Measurements from ENCODE around the gene SOST. TPM values are rescaled to one million over a fixed set of nuclear protein-coding genes. Genes with fewer than 3 reads are reported as not detected.
"Not testable (repeated sequence)": the region's sequence is repeated elsewhere in the genome, so short reads cannot be mapped to it uniquely, and the experiment has no call there.

The SOST gene
- not detected for total RNA-seq

DNA sequence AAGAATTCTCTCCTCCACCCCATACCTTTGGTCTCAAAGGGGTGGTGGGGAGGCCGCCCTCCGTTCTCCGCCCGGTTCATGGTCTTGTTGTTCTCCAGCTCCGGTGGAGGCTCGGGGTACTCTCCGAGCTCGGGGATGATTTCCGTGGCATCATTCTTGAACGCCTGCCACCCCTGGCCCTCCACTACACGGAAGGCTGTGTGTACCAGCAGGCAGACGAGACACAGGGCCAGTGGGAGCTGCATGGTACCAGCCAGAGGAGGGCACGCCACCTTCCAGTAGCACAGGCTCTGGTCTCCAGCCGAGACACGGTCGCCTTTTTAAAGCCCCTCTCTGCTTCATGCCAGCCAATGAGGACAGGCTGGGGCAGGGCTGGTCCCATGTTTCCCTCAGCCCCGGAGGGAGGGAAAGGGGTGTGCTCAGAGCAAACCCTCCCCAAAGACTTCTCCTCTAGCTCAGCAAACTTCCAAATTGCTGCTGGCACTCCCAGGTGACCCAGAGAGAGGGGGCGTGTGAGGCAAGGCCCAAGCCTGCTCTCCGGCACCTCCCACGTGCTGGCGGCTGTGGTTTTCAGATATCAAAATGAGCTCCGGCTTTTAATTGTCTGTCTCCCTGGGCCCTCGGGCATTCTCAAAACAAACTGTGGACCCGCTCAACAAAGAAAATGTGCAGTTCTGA, at the start of gene SOST:
SOST (minus strand) TSS at position 295 of the 678 bp plus-strand sequence; CDS start at position 245, 50 bp downstream.
- DNase-seq (ENCODE audit: low read depth in 2 of 3, low spot score in 2 of 3): no peak

DNA sequence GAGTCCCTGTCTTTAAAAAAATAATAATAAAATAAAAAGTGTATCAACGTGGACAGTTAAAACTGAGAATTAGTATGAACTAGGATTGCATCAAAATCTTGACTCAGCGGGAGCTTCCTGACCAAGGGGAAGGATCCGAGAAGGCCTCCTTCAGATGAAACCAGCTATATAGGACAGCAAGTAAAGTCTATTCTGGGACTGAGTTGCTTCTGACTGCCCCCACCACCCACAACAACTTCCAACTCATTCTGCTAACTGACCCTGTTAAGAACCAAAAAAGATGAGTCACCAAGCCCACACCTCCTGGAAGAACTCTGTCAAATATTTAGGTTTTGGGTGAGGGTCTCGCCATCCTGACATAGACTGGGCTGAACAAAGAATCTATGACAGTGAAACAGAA, 49.5 kb upstream of the SOST start:
- no peak for DNase-seq (ENCODE audit: low read depth in 2 of 3, low spot score in 2 of 3)

DNA sequence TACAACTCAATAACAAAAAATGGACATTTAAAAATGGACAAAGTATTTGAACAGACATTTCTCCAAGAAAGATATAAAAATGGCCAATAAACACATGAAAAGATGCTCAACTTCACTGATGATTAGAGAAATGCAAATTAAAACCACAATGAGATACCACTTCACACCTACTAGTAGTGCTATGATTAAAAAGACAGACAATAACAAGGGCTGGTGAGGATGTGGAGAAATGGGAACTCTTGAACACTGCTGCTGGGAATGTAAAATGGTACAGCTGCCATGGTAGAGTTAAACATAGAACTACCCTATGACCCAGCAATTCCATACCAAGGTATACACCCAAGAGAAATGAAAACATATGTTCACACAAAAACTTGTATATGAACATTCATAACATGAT, 46.5 kb upstream of the SOST start:
- no peak for DNase-seq (ENCODE audit: low read depth in 2 of 3, low spot score in 2 of 3)

DNA sequence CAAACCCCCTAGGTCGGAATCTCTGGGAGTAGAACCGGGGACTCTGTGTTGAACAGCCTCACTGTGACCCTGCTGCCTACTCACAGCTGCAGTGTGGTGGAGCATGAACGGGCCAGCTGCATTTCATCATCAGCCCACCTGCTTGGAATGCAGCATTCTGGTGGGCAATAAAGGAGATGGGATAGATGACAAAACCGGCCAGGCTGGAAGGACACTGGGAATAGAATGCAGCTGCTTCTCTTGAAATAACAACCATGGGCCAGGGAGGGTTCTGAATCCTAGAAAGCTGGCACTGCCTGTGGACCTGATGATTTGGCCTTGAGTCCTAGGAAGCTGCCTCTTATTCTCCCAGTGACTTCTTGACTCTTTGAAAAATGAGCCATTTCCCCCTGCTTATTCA, 45.2 kb upstream of the SOST start:
- no peak for DNase-seq (ENCODE audit: low read depth in 2 of 3, low spot score in 2 of 3)

DNA sequence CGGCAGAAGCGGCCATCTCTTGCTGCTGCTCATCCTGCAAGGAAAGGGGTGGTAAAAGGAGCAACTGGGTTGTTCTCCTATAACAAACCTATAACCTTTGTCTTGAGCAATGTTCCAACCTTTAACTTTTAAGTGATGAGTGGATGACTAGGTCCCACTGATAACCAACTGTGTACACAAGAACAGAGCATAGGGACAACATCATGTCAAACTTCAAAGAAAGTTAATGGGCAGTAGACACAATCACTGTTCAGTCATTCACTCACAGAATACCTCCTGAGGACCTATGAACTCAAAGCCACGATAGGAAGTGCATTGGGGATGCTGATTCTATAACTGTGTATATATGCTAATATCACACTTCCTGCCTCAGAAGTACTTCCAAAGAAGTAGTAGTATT, 43.3 kb upstream of the SOST start:
- DNase-seq (ENCODE audit: low read depth in 2 of 3, low spot score in 2 of 3): no peak

DNA sequence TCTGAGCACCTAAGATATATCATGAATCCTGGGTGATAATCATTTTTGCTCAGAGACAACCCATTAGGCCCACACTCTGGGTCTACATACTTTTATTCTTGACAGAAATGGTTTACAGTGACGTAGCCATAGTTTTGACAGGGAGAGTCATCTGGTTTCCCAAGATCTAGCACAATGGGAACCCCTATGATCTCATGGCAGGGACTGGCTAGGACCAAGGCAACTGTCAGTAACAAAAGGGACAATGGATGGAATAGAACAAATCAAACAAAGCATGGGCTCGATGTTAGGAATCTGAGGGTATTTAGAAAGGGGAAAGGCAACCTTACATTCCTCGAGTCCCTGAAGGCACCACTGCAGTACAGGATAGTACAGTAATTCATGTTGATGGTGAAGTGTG, 42.1 kb upstream of the SOST start:
- DNase-seq (ENCODE audit: low read depth in 2 of 3, low spot score in 2 of 3): no peak

DNA sequence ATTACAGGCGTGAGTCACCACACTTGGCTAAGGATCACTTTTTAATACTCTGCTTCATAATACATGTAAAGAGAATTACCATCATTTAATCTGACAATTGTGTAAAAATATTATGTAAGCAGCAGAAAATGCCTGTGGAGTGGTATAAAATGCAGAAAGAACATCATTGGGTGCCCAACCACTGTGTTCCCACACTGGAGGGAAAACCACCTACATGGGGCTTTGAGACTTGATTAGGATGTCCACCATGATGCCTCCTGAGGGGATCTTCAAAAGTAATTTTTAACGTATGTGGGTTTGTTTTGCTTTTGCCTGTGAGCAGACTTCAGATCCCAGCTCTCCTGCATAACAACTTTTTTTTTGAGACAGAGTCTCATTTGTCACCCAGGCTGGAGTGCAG, 40.5 kb upstream of the SOST start:
- DNase-seq (ENCODE audit: low read depth in 2 of 3, low spot score in 2 of 3): no peak

DNA sequence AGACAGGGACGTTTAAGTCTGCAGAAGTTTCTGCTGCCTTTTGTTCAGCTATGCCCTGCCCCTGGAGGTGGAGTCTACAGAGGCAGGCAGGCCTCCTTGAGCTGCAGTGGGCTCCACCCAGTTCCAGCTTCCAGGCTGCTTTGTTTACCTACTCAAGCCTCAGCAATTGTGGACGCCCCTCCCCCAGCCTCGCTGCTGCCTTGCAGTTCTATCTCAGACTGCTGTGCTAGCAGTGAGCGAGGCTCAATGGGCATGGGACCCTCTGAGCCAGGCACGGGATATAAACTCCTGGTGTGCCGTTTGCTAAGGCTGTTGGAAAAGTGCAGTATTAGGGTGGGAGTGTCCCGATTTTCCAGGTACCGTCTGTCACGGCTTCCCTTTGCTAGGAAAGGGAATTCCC, 39.4 kb upstream of the SOST start:
- DNase-seq (ENCODE audit: low read depth in 2 of 3, low spot score in 2 of 3): not testable (repeated sequence)

DNA sequence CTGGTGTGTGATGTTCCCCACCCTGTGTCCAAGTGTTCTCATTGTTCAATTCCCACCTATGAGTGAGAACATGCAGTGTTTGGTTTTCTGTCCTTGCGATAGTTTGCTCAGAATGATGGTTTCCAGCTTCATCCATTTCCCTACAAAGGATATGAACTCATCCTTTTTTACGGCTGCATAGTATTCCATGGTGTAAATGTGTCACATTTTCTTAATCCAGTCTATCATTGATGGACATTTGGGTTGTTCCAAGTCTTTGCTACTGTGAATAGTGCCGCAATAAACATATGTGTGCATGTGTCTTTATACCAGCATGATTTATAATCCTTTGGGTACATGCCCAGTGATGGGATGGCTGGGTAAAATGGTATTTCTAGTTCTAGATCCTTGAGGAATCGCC, 34.1 kb upstream of the SOST start:
- not testable (repeated sequence) for DNase-seq (ENCODE audit: low read depth in 2 of 3, low spot score in 2 of 3)

DNA sequence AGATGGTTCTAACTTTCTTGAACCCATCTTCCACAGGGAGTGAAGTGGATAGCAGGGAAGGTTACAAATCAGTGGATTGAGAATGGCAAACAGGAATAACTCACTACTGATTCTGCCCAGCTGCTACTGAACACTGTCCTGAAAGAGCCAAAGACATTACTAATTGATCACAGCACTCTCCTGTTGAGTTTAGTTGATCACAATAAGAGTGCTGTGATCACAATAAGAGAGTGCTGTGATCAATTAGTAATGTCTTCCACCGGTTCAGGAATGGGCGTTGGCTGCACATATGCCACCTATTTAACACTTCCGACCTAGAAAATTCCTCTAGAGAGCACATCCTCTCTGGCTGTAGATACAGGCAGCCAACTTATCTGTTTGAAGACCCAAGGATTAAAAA, 33.0 kb upstream of the SOST start:
- no peak for DNase-seq (ENCODE audit: low read depth in 2 of 3, low spot score in 2 of 3)

DNA sequence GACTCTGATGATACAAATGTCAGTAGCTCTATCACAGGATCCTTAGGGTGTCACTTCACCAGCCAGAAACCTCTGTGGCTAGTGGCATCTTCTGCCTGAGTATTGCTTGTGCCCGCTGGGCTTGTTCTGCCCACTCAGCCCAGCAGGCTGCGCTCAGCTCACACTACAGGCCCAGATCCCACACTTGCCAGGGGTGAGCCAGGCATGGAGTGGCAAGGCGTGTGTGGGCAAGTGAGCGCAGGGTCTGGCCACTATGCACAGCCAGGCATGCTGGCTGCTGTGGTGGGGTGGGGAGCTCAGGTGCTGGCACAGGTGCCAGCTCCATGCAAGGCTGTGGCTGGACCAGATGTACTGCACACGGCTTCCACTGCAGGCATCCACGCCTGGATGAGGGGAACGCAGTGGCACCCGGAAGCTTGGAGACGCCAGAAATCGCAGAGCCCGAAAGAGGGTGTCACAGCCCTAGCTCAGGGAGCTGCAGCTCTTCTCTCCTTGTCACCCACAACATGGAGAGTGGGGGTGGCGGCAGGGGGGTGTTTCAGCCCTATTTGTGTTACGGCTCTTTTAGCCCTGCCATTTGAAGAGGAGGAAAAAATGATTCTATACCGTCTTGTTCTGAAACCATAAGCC, 31.8 kb upstream of the SOST start:
- no peak for DNase-seq (ENCODE audit: low read depth in 2 of 3, low spot score in 2 of 3)

DNA sequence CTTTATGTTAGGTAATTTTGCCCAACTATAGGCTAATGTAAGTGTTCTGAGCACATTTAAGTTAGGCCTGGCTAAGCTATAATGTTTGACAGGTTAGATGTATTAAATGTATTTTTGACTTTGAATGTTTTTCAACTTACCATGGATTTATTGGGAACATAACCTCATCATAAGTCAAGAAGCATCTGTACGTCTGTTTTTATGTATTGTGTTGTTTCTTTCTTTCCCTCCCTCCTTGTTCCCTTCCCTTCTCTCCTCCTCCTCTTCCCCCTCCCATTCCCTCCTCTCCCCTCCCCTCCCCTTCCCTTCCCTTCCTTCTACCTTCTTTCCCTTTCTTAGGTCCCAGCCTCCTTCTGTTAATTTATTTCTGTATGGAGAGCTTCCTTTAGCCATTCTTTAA, 30.9 kb upstream of the SOST start:
- DNase-seq (ENCODE audit: low read depth in 2 of 3, low spot score in 2 of 3): no peak

DNA sequence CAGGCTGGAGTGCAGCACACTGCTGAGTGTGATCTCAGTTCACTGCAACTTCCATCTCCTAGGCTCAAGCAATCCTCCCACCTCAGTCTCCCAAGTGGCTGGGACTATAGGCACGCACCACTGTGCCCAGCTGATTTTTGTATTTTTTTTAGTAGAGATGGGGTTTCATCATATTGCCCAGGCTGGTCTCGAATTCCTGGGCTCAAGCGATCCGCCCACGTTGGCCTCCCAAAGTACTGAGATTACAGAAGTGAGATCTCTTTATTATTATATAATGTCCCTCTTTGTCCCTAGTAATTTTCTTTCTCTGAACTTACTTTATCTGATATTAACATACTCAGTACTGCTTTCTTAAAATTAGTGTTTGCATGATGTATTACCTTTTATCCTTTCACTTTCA, 29.9 kb upstream of the SOST start:
- DNase-seq (ENCODE audit: low read depth in 2 of 3, low spot score in 2 of 3): no peak

DNA sequence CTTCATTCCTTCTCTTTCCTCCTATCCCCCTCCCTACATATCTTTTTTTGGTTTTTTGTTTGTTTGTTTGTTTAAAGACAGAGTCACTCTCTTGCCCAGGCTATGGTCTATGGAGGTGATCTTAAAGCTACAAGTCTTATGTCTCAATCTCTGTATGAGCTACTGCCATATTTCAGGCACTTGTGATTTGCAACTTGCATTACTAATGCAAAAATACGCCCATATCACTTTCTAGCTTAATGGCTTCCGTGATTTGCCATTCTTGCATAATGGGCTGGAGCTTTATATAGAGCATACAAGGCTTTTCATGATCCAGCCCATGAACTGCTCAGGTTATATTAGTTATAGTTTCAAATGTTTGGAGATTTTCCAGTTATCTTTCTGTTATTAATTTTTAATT, 29.1 kb upstream of the SOST start:
- no peak for DNase-seq (ENCODE audit: low read depth in 2 of 3, low spot score in 2 of 3)

DNA sequence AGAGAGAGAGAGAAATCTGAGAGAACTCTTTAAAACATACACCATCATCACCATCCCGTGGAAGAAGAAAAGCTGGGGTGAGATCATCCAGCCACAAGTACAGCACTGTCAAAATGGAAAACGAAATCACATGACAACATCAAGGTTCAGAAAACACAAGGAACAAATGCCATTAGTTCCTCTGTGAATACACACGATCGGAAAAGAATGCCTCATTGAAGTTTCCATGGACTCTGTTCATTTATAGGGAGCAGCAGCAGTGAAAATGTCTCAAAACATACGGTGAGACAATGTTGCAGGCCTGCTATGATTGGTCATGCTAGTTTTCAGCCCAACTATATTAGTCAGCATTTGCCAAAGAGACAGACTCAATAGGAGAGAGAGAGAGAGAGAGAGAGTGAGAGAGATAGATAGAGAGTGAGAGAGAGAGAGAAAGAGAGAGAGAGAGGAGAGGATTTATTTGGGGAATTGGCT, 26.1 kb upstream of the SOST start:
- no peak for DNase-seq (ENCODE audit: low read depth in 2 of 3, low spot score in 2 of 3)

DNA sequence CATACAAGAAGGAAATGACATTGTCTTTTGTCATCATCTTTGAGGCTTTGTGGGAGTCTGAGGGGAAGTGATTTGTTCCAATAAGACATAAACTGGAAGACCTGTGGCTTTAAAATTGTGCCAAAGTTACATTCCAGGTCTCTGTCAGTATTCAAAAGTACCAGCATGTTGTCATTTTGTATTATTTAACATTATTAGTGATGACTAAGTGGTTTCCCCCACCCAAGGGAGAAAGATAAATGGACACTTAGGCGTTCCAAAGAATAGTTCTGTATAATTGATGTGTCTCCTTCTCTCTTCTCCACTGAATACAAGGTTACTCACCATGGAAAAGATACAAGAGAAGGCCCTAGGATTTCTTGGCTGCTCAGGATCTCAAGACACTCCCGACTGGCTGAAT, 25.5 kb upstream of the SOST start:
- no peak for DNase-seq (ENCODE audit: low read depth in 2 of 3, low spot score in 2 of 3)

DNA sequence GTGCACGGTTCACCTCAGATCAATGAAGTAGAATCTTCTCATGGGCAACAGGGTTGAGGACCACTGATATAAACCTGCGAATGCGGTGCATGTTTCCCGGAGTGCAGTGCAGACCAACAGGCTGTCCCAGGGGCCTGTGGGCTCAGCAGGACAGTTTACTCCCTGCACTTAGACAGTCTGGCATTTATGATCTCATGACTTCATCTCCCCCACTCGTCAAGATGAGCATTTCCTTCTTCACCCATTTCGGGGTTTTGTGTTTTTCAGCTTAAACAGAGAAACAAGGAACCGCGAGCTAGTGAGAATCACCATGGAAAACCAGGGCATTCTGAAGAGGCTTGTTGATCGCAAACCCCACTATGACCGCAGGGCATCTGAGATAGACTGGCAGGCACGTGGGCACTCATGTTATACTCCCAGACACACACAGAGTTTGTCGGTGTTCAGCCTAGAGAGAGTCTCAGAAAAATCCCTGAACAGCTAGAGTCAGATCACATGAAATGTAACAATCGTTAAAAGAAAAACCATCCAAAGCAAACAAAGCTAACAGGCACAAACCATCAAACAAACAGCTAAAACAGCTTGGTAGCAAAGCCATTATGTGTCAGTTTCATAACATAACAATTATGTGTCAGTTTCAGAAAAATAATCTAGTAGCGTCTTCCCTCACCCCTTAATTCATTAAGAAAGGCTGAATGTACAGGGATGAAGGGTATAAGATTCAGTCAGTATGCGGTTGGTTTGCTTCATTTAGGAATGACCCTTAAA, 24.5 kb upstream of the SOST start:
- no peak for DNase-seq (ENCODE audit: low read depth in 2 of 3, low spot score in 2 of 3)

DNA sequence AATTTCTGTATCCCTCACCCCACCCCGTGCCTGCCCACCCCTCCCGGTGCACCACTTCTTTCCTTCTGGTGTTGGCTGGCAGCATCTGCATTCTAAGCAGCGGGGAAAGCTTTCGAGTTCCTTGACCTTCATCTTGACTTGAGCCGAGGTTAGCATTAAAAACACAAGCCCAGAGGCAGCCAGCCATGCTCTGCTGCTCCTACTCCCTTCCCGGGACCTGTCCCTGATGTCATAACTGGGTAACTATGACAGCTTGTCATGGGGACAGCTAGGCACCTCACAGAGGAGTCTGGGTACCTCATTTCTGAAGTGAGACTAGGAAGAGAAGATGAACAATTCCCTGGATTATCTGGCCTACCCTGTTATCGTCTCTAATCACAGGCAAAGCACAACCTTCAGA, 21.5 kb upstream of the SOST start, which contains the start of gene CFAP97D1:
CFAP97D1 (plus strand) TSS at position 301 of the 400 bp plus-strand sequence; CDS start at position 329, 28 bp downstream.
- no peak for DNase-seq (ENCODE audit: low read depth in 2 of 3, low spot score in 2 of 3)

DNA sequence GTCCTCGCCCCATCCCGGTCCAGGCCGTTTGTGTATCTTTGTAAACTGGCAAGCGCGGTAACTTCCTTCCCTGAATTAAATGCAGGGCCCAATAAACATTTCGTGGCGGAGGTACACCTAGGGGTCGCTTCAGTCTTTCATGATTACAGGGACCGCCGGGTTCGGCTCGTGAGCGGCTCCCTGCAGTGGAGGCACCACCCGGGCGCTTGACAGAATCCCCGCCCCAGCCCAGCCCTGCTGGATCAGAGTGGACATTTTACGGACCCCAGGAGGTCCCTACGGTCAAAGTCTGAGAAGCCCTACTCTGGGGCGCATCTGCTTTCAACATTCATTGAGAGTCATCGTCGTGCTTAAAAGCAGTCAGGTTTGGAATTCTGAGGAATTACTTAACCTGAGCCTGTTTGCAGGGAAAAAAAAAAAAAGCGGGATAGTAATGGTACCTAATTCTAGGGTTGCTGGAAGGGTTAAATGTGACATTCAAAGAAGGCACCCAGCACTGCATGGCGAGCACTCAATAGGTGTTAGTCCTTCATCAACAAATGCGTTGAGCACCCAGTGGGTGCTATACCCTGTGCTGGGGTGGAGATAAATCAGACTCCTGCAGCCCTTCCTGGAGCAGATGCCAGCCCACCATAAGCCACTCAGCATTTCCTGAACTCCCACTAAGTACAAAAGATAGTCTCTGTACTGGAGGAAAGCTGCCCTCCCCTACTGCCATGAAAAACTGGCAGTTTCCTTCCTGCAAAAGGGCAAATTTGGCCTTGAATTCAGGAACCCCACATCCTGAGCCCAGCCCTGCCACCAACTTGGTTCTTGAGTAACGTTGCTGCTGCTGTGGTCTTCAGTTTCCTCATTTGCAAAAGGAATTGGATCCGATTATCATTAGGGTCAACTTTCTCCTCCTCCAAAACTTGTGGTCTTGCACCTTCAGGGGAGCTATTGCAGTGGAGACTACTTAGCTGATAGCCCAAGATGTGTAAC, 20.8 kb upstream of the SOST start:
- peak in 2 of 3 donors; percentile 26 to 72 for DNase-seq (ENCODE audit: low read depth in 2 of 3, low spot score in 2 of 3)

DNA sequence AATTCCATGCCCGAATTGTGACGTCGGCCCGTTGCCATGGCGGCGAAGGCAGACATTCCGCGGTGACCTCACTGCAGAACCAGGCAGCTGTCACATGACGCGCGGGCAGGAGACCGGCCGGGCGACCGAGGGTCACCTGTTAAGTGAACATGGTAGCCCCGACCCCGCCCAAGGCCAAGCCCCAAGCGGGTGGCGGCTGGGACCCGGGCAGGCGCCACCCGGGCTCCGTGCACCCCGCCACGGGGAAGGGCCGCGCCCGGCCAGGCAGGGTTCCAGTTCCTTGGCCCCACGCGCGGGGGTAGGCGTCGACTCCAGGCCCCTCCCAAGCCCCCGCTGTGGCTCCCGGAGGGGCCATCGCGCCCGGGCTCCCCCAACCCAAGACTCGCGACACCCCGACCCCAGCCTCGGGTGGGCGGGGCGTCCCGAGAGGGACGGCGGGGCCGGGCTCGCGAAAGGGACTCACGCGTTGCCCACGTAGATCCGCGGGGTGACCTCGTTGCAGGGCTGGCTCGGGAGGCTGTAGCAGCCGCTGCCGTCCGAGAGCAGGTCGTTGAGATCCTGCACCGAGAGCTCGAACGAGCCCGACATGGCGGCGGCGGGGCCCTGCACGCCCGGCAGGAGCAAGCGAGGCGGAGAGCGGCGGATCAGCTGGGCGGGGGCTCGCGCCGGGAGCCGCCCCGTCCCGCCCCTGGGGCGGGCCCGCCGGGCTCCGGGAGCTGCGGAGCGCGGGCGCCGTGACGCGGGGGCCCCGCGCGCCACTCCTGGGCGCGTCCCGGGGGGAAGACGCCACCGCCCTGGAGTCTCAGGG, 19.9 kb upstream of the SOST start, which contains the start of gene DUSP3:
DUSP3 (minus strand) TSS at position 641 of the 808 bp plus-strand sequence; CDS start at position 588, 53 bp downstream.
- peak; percentile 41 to 74 (median 71) for DNase-seq (ENCODE audit: low read depth in 2 of 3, low spot score in 2 of 3)
